Suppressor macrophage treated with lipopolysaccharide for 4 hours (primary cell): ENCODE data around the gene OR52B2.
"Not testable (repeated sequence)": the region's sequence is repeated elsewhere in the genome, so short reads cannot be mapped to it uniquely, and the experiment has no call there.

Experiments
- DNase-seq: peaks from one replicate; pipeline ENCODE4 v3.0.0-alpha.2; 2020

The OR52B2 gene

DNA sequence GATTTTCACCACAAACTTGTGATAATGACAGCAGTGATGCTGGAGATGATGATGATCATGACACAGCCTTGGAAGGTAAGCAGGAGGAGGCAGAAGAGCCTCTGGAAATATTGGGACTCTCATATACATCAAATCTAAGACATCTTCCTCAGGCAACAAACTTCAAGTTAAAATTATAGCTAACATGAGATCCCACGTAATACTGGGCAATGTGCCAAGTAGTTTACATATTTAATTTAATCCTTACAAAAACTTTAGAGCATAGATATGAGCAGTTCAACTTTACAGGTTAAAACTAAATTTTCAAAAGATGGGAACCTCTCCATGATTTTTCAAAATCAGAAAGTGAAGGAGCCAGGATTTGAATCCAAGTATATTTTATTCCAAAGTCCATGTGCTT, 19.0 kb downstream of the OR52B2 start:
- no peak for DNase-seq

DNA sequence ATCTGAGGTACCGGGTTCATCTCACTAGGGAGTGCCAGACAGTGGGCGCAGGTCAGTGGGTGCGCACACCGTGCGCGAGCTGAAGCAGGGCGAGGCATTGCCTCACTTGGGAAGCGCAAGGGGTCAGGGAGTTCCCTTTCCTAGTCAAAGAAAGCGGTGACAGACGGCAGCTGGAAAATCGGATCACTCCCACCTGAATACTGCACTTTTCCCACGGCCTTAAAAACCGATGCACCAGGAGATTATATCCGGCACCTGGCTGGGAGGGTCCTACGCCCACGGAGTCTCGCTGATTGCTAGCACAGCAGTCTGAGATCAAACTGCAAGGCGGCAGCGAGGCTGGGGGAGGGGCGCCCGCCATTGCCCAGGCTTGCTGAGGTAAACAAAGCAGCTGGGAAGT, 26.4 kb downstream of the OR52B2 start:
- DNase-seq = not testable (repeated sequence)

DNA sequence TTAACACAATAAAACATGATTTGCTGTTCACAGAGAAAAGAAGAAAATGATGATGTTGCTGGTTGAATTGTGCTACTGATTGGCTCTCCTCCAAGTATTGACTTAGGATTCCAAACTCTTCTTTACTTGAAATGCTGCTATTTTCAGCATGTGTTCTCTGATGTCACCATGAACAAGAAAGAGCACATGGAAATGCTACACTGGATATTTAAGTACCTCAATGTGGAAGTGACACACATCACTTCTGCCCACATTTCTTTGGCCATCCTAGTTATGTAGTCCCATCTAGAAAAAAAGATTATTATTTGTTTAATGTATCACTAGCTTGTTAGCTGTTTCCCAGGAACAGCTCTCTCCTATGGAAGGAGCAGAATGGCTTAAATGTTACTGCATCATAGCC, 27.2 kb downstream of the OR52B2 start:
- peak; percentile 44 for DNase-seq

DNA sequence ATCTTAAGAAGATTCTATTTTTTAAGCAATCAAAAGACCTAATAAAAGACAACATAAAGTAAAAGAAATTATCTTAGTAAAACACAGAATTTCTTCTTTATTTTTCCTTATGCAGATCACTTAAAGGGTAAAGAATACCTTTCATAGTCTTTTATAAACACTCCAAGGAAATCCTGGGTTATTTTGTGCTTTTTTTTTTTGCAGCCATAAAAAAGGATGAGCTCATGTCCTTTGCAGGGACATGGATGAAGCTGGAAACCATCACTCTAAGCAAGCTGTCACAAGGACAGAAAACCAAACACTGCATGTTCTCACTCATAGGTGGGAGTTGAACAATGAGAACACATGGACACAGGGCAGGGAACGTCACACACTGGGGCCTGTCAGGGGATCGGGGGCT, 34.2 kb downstream of the OR52B2 start:
- not testable (repeated sequence) for DNase-seq

DNA sequence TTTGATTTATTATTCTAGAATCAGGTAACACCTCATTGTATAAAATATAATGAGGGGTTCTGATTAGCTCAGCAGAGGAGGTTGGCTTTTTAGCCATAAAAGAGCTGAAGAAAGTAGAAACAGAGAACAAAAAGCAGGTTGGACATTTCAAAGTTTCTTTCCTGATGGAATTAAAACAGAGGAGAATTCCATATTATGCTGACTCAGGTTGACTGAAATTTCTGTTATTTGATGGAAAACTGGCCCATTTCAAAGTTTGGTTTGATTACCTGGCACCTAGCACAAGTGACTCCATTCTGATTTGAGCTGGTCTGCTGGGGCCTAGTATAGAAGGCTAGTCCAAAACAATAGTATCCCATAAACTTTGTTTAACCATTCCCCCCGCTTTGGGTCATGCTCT, 37.7 kb downstream of the OR52B2 start:
- no peak for DNase-seq

DNA sequence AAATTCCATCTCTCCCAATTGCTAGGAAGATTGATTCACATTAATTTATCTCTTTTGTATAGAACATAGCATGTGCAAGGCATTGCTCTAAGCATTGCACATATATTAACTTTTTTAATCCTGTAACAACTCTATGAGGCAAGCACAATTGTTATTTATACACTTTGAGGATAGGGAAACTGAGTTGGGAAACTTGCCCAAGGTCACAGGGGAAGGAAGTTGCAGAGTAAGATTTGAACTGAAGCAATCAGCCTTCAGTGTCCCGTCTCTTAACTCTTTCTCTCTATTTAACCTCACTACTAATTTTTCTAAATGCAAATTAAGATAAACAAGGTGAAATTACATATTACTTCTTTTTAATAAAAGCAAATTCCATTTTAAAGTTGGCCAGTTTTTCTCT, 40.5 kb downstream of the OR52B2 start:
- peak; percentile 63 for DNase-seq

DNA sequence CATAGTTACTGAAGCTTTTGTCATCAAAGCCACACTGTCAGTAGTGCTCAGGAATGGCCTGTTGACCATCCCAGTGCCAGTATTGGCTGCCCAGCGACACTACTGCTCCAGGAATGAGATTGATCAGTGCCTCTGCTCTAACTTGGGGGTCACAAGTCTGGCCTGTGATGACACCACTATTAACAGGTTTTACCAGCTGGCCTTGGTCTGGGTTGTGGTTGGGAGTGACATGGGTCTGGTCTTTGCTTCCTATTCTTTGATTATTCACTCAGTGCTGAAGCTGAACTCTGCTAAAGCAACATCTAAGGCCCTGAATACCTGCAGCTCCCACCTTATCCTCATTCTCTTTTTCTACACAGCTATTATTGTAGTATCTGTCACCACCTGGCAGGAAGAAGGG, 41.1 kb downstream of the OR52B2 start:
- no peak for DNase-seq

DNA sequence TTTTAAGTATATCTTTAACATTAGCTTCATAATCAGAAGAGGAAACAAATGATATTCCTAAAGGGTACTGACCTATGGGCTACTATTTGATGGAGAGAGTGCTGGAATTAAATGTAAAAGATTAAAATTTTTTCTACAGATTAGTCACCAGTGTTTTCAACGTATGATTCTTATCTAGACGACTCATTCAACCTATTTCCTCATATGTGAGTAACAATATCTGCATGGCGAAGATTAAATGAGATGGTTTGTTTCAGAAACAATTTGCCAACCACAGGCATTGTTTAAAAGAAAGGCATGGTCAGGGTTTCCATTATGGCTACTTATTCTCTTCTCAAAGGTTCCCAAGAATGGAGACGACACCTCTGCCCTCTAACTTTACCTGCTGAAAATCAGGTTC, 42.2 kb downstream of the OR52B2 start:
- peak; percentile 47 for DNase-seq

DNA sequence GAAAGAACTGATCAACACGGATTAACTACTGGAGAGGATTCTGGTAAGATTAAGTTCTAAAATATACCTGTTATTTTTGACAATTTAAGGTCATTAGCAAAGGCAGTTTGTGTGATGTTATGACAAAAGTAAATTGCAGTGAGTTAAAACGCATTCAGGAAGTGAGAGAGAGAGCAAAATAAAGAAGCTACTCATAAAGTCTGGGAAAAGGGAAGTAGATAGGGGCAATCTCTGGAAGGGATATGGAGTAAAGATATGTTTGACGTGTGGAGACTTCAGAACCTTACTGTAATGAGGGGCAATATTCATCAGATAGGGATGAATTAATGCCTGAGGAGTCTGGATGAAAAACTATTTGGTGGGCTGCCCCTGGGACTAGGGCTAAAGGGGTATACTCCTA, 45.9 kb downstream of the OR52B2 start:
- DNase-seq = peak; percentile 57
